OCI-LY7 (cell line): Measurements from ENCODE around the gene IL9R. TPM values are rescaled to one million over a fixed set of nuclear protein-coding genes. Genes with fewer than 3 reads are reported as not detected.

ENCODE experiments used
- BruUV-seq: library from RNA; stranded (reverse); fragments of 400-500 nt; replicated peaks from 2 replicates; lab custom pipeline; 2021; lab: Mats Ljungman, UMichigan
- CTCF ChIA-PET: fragments of 300-600 bp; sonication (Branson Sonifier 250); formaldehyde crosslinking; loops from one replicate; lab custom pipeline; 2022; ENCODE audit warnings: antibody characterized with exemption; ENCODE audit not compliant: unreplicated experiment; lab: Charles Lee
- POLR2A ChIA-PET: fragments of 300-600 bp; sonication (Branson Sonifier 250); formaldehyde crosslinking; loops from one replicate; lab custom pipeline; 2022; ENCODE audit warnings: antibody characterized with exemption; lab: Charles Lee
- DNase-seq: peaks from one replicate; pipeline ENCODE4 v3.0.0-alpha.2; 2015; ENCODE audit warnings: low spot score
- H2AFZ ChIP-seq: fragments of 200-600 bp; sonication (generic), shearing (Covaris generic); 2 replicates; pipeline ENCODE4 v1.6.1; 2014; ENCODE audit warnings: mild to moderate bottlenecking, antibody characterized with exemption, low read length, moderate library complexity
- H3K27ac ChIP-seq: fragments of 200-600 bp; sonication (generic); 2 replicates; pipeline ENCODE4 v1.5.1; 2014; ENCODE audit warnings: mixed run types, low read depth, mild to moderate bottlenecking, moderate library complexity, low read length, inconsistent platforms; ENCODE audit not compliant: poor library complexity, severe bottlenecking
- H3K36me3 ChIP-seq: fragments of 200-600 bp; sonication (generic); 2 replicates; pipeline ENCODE4 v1.6.1; 2014; ENCODE audit warnings: mild to moderate bottlenecking, antibody characterized with exemption, low read length, moderate library complexity, mixed read lengths; ENCODE audit not compliant: insufficient read depth
- H3K4me1 ChIP-seq: fragments of 200-600 bp; sonication (generic); 2 replicates; pipeline ENCODE4 v1.5.1; 2014; ENCODE audit warnings: mild to moderate bottlenecking, low read length; ENCODE audit not compliant: insufficient read depth, poor library complexity, severe bottlenecking
- H3K4me2 ChIP-seq: fragments of 200-600 bp; sonication (generic); 2 replicates; pipeline ENCODE4 v1.6.1; 2014; ENCODE audit warnings: mild to moderate bottlenecking, low read length
- H3K4me3 ChIP-seq: fragments of 200-600 bp; sonication (generic); 2 replicates; pipeline ENCODE4 v1.5.1; 2014; ENCODE audit warnings: mild to moderate bottlenecking, low read depth, low read length; ENCODE audit not compliant: poor library complexity, severe bottlenecking
- H3K79me2 ChIP-seq: fragments of 200-600 bp; sonication (generic); 2 replicates; pipeline ENCODE4 v1.6.1; 2016; ENCODE audit warnings: low read depth, mild to moderate bottlenecking, low read length, moderate library complexity, mixed read lengths; ENCODE audit not compliant: insufficient read depth
- H3K9me2 ChIP-seq: fragments of 200-600 bp; sonication (generic); 2 replicates; pipeline ENCODE4 v1.6.1; 2016; ENCODE audit warnings: mild to moderate bottlenecking, low read length, mixed read lengths; ENCODE audit not compliant: insufficient read depth
- H3K9me3 ChIP-seq: fragments of 200-600 bp; sonication (generic); 2 replicates; pipeline ENCODE4 v1.6.1; 2014; ENCODE audit warnings: mild to moderate bottlenecking, mixed run types, low read length, mixed read lengths
- H4K20me1 ChIP-seq: fragments of 200-600 bp; sonication (generic); 2 replicates; pipeline ENCODE4 v1.6.1; 2014; ENCODE audit warnings: mild to moderate bottlenecking, antibody characterized with exemption, low read length, moderate library complexity, mixed read lengths; ENCODE audit not compliant: insufficient read depth
- CTCF ChIP-seq: fragments of 200-600 bp; sonication (generic); conservative IDR thresholded peaks from 2 replicates; pipeline ENCODE4 v1.5.1; 2014; ENCODE audit warnings: mild to moderate bottlenecking, antibody characterized with exemption, low read length, moderate library complexity, mixed read lengths
- EZH2phosphoT487 ChIP-seq: fragments of 200-600 bp; sonication (generic); IDR thresholded peaks from 2 replicates; pipeline ENCODE4 v1.6.1; 2018; ENCODE audit warnings: low read depth, borderline replicate concordance, mild to moderate bottlenecking, mixed run types, antibody characterized with exemption, low read length, moderate library complexity, mixed read lengths
- intact Hi-C: fragments of 100-400 bp; cut with micrococcal nuclease; formaldehyde crosslinking; loops from one replicate; pipeline ENCODE4 v1.10.0; 2022; ENCODE audit not compliant: unreplicated experiment
- total RNA-seq, 2 experiments: library from RNA; depleted of rRNA in 1 of 2; stranded (reverse); fragments of >200 nt in 1 of 2; shearing (Covaris generic) in 1 of 2; gene quantifications; 2 replicates each; pipeline ENCODE4 v1.2.3, GENCODE V29; 2014 to 2022

IL9R gene
- total RNA-seq, 2 experiments from 2014 or later = 1.5 to 5.1 TPM

- ChIA-PET POLR2A (no interaction called here), CTCF (no interaction called here)
- intact Hi-C loops = no loop called here
- no TSS peak for BruUV-seq
- Histone ChIP-seq H2AFZ (no peak overlapping the region), H3K4me1 (no peaks in the 10 kb centered on the region), H3K4me2 (no peak overlapping the region), H4K20me1 (no peaks in the 10 kb centered on the region), H3K4me3 (no peak overlapping the region), H3K36me3 (no peaks in the 10 kb centered on the region), H3K9me2 (no peaks in the 10 kb centered on the region), H3K9me3 (no peaks in the 10 kb centered on the region), H3K27ac (no peak overlapping the region), H3K79me2 (no peaks in the 10 kb centered on the region)
- no peak for DNase-seq
- no peak for TF ChIP-seq CTCF
- no peak for TF ChIP-seq EZH2phosphoT487
These were observed 38.4 kb upstream of the IL9R start for GRCh38 chrX:155959018-155959587.

- H4K20me1 ChIP-seq = no peaks in the 10 kb centered on the region
- H3K4me2 ChIP-seq = no peak overlapping the region
- intact Hi-C loops = no loop called here
- no TSS peak for BruUV-seq
- H2AFZ ChIP-seq = no peak overlapping the region
- H3K9me2 ChIP-seq = no peaks in the 10 kb centered on the region
- CTCF ChIA-PET = no interaction called here
- H3K79me2 ChIP-seq = no peaks in the 10 kb centered on the region
- POLR2A ChIA-PET = no interaction called here
- no peak for DNase-seq
- no peaks in the 10 kb centered on the region for H3K36me3 ChIP-seq
- TF ChIP-seq CTCF (no peak), EZH2phosphoT487 (no peak)
- no peak overlapping the region for H3K4me3 ChIP-seq
- H3K4me1 ChIP-seq = no peaks in the 10 kb centered on the region
- H3K27ac ChIP-seq = no peak overlapping the region
- H3K9me3 ChIP-seq = no peaks in the 10 kb centered on the region
These were observed 34.6 kb upstream of the IL9R start for GRCh38 chrX:155962906-155963305.

GRCh38 chrX:155966876-155967275 is 30.6 kb upstream of the IL9R start:
- Histone ChIP-seq H3K4me2 (no peak overlapping the region), H3K9me2 (no peaks in the 10 kb centered on the region), H3K4me1 (no peaks in the 10 kb centered on the region), H3K27ac (no peak overlapping the region), H3K9me3 (no peaks in the 10 kb centered on the region), H3K79me2 (no peaks in the 10 kb centered on the region), H3K36me3 (no peaks in the 10 kb centered on the region), H2AFZ (no peak overlapping the region), H3K4me3 (no peak overlapping the region), H4K20me1 (no peaks in the 10 kb centered on the region)
- peak; percentile 76 for TF ChIP-seq CTCF
- TF ChIP-seq EZH2phosphoT487 = no peak
- ChIA-PET CTCF (no interaction called here), POLR2A (no interaction called here)
- no TSS peak for BruUV-seq
- peak; percentile 34 for DNase-seq
- intact Hi-C loops = no loop called here
